Measurements from ENCODE around the gene GNPTAB. TPM values are rescaled to one million over a fixed set of nuclear protein-coding genes. Genes with fewer than 3 reads are reported as not detected.

The GNPTAB gene
- total RNA-seq, 3 donors from 2014 or later (not counting 1 experiment from before 2014, with no cell fraction given), result 260 to 285 (median 262) TPM

DNA sequence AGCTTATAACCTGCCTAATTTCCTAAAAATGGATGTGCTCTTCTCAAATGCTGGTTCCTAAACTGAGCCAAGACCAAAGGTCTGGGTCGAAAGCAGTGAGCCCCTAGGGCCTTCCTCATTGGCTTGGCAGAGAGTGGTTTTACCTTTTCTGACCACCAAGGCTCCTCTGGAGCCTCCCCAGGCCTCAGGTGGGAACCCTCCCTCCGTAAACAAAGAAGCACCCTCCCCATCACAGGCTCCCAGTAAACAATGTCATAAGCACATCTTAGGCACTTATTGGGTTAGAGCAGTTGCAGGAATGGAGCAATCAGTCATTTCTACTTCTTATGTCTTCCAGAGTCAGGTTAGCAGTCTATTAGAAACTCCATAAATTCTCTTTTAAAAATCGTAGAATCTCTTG lies 127.3 kb downstream of the GNPTAB start:
- intact Hi-C loops (cut with micrococcal nuclease), result no loop called here
- Histone ChIP-seq H3K27me3 (ENCODE audit: control insufficient read depth, insufficient read depth, low read length) (no peaks in the 10 kb centered on the region), H3K36me3 (ENCODE audit: control insufficient read depth, insufficient read depth, low read length) (no peaks in the 10 kb centered on the region), H3K9me3 (ENCODE audit: control insufficient read depth, insufficient read depth, low read length) (no peaks in the 10 kb centered on the region), H3K4me3 (ENCODE audit: low read length) (no peak overlapping the region), H3K4me1 (ENCODE audit: control insufficient read depth, insufficient read depth, low read length) (peaks cover 5% of the 10 kb centered on the region), H3K27ac (ENCODE audit: low read length) (no peak overlapping the region)
- ATAC-seq (no peak), DNase-seq (no peak)
- no peak overlapping the region for H3K4me3 Mint-ChIP-seq
- 87% methylated on average over 3 of the region's 3 CpGs for WGBS (ENCODE audit: insufficient coverage)
- H3K9me3 Mint-ChIP-seq, result no peaks in the 10 kb centered on the region
- H3K4me1 Mint-ChIP-seq, result peaks cover 3 to 6% of the 10 kb centered on the region in 2 donors
- H3K36me3 Mint-ChIP-seq, result no peaks in the 10 kb centered on the region
- TF ChIP-seq, protein P1, sequence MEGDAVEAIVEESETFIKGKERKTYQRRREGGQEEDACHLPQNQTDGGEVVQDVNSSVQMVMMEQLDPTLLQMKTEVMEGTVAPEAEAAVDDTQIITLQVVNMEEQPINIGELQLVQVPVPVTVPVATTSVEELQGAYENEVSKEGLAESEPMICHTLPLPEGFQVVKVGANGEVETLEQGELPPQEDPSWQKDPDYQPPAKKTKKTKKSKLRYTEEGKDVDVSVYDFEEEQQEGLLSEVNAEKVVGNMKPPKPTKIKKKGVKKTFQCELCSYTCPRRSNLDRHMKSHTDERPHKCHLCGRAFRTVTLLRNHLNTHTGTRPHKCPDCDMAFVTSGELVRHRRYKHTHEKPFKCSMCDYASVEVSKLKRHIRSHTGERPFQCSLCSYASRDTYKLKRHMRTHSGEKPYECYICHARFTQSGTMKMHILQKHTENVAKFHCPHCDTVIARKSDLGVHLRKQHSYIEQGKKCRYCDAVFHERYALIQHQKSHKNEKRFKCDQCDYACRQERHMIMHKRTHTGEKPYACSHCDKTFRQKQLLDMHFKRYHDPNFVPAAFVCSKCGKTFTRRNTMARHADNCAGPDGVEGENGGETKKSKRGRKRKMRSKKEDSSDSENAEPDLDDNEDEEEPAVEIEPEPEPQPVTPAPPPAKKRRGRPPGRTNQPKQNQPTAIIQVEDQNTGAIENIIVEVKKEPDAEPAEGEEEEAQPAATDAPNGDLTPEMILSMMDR (IDR thresholded peaks at IDR 0.05), result no peak
- no peaks in the 10 kb centered on the region for H3K27me3 Mint-ChIP-seq (ENCODE audit: low read depth in 2 of 2)
- H3K27ac Mint-ChIP-seq, result no peak overlapping the region

DNA sequence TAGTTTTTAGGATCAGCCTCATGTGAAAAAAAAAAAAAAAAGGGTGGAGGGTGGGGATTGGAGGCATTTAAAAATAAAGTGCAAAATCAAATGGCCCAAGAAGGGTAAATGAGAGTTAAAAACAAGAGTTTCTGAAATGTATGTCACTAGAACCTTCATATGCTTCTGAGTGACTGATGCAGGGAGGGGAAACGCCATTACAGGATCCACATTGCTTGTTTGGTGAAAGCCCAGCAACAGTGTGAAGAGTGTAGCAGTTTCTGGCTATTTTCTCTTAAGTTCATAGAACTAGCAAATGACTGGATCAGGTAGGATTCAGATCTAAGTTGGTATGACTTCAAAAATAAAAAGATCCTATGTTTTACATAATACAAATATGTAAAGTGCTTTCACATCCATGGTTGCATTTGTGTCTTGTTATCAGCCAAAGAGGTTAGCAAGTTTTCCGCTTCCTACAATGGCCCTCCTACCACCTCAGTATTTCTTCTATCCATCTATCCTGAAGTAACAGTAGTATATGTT lies 130.4 kb downstream of the GNPTAB start:
- no peaks in the 10 kb centered on the region for H3K36me3 ChIP-seq (ENCODE audit: control insufficient read depth, insufficient read depth, low read length)
- 91% methylated on average over 1 of the region's 2 CpGs for WGBS (ENCODE audit: insufficient coverage)
- peaks cover 18% of the 10 kb centered on the region for H3K4me1 ChIP-seq (ENCODE audit: control insufficient read depth, insufficient read depth, low read length)
- no peaks in the 10 kb centered on the region for H3K27me3 ChIP-seq (ENCODE audit: control insufficient read depth, insufficient read depth, low read length)
- H3K27ac Mint-ChIP-seq, result no peak overlapping the region
- no peaks in the 10 kb centered on the region for H3K9me3 ChIP-seq (ENCODE audit: control insufficient read depth, insufficient read depth, low read length)
- no peak overlapping the region for H3K4me3 Mint-ChIP-seq
- H3K27me3 Mint-ChIP-seq (ENCODE audit: low read depth in 2 of 2), result peaks cover 0 to 5% of the 10 kb centered on the region in 2 donors
- TF ChIP-seq, protein P1 (IDR thresholded peaks at IDR 0.05), result no peak
- H3K9me3 Mint-ChIP-seq, result no peaks in the 10 kb centered on the region
- ATAC-seq (no peak), DNase-seq (peak in 1 of 2 donors; percentile 8)
- H3K27ac ChIP-seq (ENCODE audit: low read length), result no peak overlapping the region
- H3K4me1 Mint-ChIP-seq, result peaks cover 16 to 18% of the 10 kb centered on the region in 2 donors
- H3K36me3 Mint-ChIP-seq, result no peaks in the 10 kb centered on the region
- H3K4me3 ChIP-seq (ENCODE audit: low read length), result no peak overlapping the region
- intact Hi-C loops (cut with micrococcal nuclease), result no loop called here

DNA sequence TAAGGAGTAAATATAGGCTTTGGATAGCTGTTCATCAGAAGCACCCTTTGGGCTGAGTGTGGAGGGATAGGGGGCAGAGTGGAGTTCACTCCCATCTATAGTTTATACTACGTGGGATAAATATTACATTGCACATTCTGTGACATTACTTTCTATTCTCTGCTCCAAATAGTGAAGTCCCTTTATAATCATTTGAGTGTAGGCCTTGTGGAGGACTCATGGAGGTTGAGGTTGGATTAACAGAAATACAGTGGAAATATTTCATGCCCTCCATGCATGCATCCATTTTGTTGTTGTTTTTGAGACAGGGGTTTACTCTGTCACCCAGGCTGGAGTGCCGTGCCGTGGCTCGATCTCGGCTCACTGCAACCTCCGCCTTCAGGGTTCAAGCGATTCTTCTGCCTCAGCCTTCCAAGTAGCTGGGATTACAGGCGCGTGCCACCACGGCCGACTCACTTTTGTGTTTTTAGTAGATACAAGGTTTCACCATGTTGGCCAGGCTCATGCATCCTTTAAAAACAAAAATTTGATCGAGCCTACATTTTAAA lies 131.9 kb downstream of the GNPTAB start:
- H3K27me3 Mint-ChIP-seq (ENCODE audit: low read depth in 2 of 2), result peaks cover 0 to 10% of the 10 kb centered on the region in 2 donors
- H3K4me3 Mint-ChIP-seq, result peak overlapping the region; percentile 92
- Histone ChIP-seq H3K27ac (ENCODE audit: low read length) (no peak overlapping the region), H3K27me3 (ENCODE audit: control insufficient read depth, insufficient read depth, low read length) (no peaks in the 10 kb centered on the region), H3K36me3 (ENCODE audit: control insufficient read depth, insufficient read depth, low read length) (no peaks in the 10 kb centered on the region), H3K4me1 (ENCODE audit: control insufficient read depth, insufficient read depth, low read length) (peaks cover 18% of the 10 kb centered on the region), H3K4me3 (ENCODE audit: low read length) (peak overlapping the region; percentile 77), H3K9me3 (ENCODE audit: control insufficient read depth, insufficient read depth, low read length) (no peaks in the 10 kb centered on the region)
- TF ChIP-seq, protein P1 (IDR thresholded peaks at IDR 0.05), result no peak
- H3K9me3 Mint-ChIP-seq, result no peaks in the 10 kb centered on the region
- peak in 1 of 2 donors; percentile 22 for DNase-seq
- H3K4me1 Mint-ChIP-seq, result peaks cover 16 to 18% of the 10 kb centered on the region in 2 donors
- WGBS (ENCODE audit: insufficient coverage), result 97% methylated on average over 10 of the region's 12 CpGs
- H3K27ac Mint-ChIP-seq, result peak overlapping the region in 1 of 2 donors; percentile 75
- intact Hi-C loops (cut with micrococcal nuclease), result no loop called here
- no peak for ATAC-seq
- no peaks in the 10 kb centered on the region for H3K36me3 Mint-ChIP-seq
